Keratinocyte (primary cell): ENCODE results near the gene TNFSF9. TPM values are rescaled to one million over a fixed set of nuclear protein-coding genes. Genes with fewer than 3 reads are reported as not detected.

ENCODE experiments used
- DNase-seq: peaks from one replicate; pipeline ENCODE4 v3.0.0-alpha.2; 2011; ENCODE audit warnings: low read depth, missing footprints, low spot score
- FAIRE-seq: peaks from 2 replicates; lab custom pipeline; 2011; peaks lifted over from hg19 to GRCh38; lab: Jason Lieb, UNC
- H2AFZ ChIP-seq: 2 replicates; pipeline ENCODE4 v1.6.0; 2012; ENCODE audit warnings: low read length, control low read depth, inconsistent platforms; ENCODE audit not compliant: control insufficient read depth
- H3K27ac ChIP-seq: 2 replicates; pipeline ENCODE4 v1.5.1; 2011; ENCODE audit warnings: low read length; ENCODE audit not compliant: control insufficient read depth, insufficient read depth
- H3K27me3 ChIP-seq: 3 replicates; pipeline ENCODE4 v1.6.0; 2011; ENCODE audit warnings: low read length; ENCODE audit not compliant: control insufficient read depth, insufficient read depth; ENCODE audit errors: extremely low read depth
- H3K36me3 ChIP-seq, 2 experiments: 2 replicates in 1 of 2; 3 replicates in 1 of 2; pipeline ENCODE4 v1.5.1; 2011; ENCODE audit warnings: low read length in 2 of 2, mild to moderate bottlenecking in 1 of 2; ENCODE audit not compliant: control insufficient read depth in 2 of 2, insufficient read depth in 2 of 2; ENCODE audit errors: extremely low read depth in 1 of 2
- H3K4me1 ChIP-seq: 3 replicates; pipeline ENCODE4 v1.5.1; 2011; ENCODE audit warnings: low read length; ENCODE audit not compliant: control insufficient read depth, insufficient read depth; ENCODE audit errors: extremely low read depth
- H3K4me2 ChIP-seq: 3 replicates; pipeline ENCODE4 v1.6.0; 2011; ENCODE audit warnings: low read depth, low read length; ENCODE audit not compliant: control insufficient read depth, insufficient read depth; ENCODE audit errors: extremely low read depth
- H3K4me3 ChIP-seq, 3 experiments: fragments of 200-600 bp in 1 of 3; sonication (generic) in 1 of 3; 2 replicates in 2 of 3; 3 replicates in 1 of 3; pipeline ENCODE4 v1.5.1; 2011 to 2016; ENCODE audit warnings: low read length in 3 of 3, mild to moderate bottlenecking in 3 of 3, control low read depth in 2 of 3, inconsistent platforms in 1 of 3, low read depth in 1 of 3, mixed read lengths in 1 of 3, mixed run types in 1 of 3, moderate library complexity in 1 of 3; ENCODE audit not compliant: control insufficient read depth in 2 of 3, insufficient read depth in 2 of 3; ENCODE audit errors: extremely low read depth in 1 of 3
- H3K79me2 ChIP-seq: 2 replicates; pipeline ENCODE4 v1.6.0; 2012; ENCODE audit warnings: low read length; ENCODE audit not compliant: control insufficient read depth, insufficient read depth
- H3K9ac ChIP-seq: 3 replicates; pipeline ENCODE4 v1.6.0; 2011; ENCODE audit warnings: low read length; ENCODE audit not compliant: control insufficient read depth, insufficient read depth; ENCODE audit errors: extremely low read depth
- H3K9me1 ChIP-seq: 3 replicates; pipeline ENCODE4 v1.6.0; 2011; ENCODE audit warnings: low read length; ENCODE audit not compliant: control insufficient read depth, insufficient read depth; ENCODE audit errors: extremely low read depth
- H3K9me3 ChIP-seq: 2 replicates; pipeline ENCODE4 v1.5.1; 2012; ENCODE audit warnings: low read depth, low read length; ENCODE audit not compliant: control insufficient read depth
- H4K20me1 ChIP-seq: 3 replicates; pipeline ENCODE4 v1.6.0; 2011; ENCODE audit warnings: low read length; ENCODE audit not compliant: control insufficient read depth, insufficient read depth; ENCODE audit errors: extremely low read depth
- CTCF ChIP-seq, 3 experiments: IDR thresholded peaks in 1 of 3; conservative IDR thresholded peaks in 1 of 3; optimal IDR thresholded peaks in 1 of 3; 2 replicates in 2 of 3; 3 replicates in 1 of 3; pipeline versions ENCODE3 to v1.5.1; 2011; ENCODE audit warnings: low read length in 3 of 3, mild to moderate bottlenecking in 3 of 3, moderate library complexity in 2 of 3, control low read depth in 1 of 3, inconsistent platforms in 1 of 3; ENCODE audit not compliant: insufficient read depth in 2 of 3; ENCODE audit errors: extremely low read depth in 1 of 3
- EZH2 ChIP-seq: IDR thresholded peaks from one replicate; pipeline ENCODE4 v1.6.1; 2012; ENCODE audit warnings: inconsistent platforms, mild to moderate bottlenecking, low read length, moderate library complexity
- dilution Hi-C: fragments of 300-500 bp; cut with MboI; formaldehyde crosslinking; loops from one replicate; pipeline ENCODE4 v1.7.0; 2020; ENCODE audit warnings: low sequenced_read_pairs; ENCODE audit not compliant: extremely low pct_ligation_motif_present
- polyA plus RNA-seq, 5 experiments: library from polyadenylated mRNA; depleted of rRNA in 3 of 5; stranded (reverse) in 3 of 5; stranded (forward) in 1 of 5; unstranded in 1 of 5; fragments of >200 nt; gene quantifications; 1 replicate in 1 of 5; 2 replicates in 3 of 5; 3 replicates in 1 of 5; pipeline versions ENCODE4 v1.2.1 to v1.2.3, GENCODE V29; 2011 to 2012; ENCODE audit warnings: missing spikeins in 2 of 5, low read depth in 1 of 5, low replicate concordance in 1 of 5

TNFSF9 gene
- polyA plus RNA-seq, 1 donor (not counting 4 experiments of a cell fraction or from before 2014, with no cell fraction given): 12.3 TPM

- Histone ChIP-seq H3K9ac (no peak overlapping the region), H3K79me2 (no peaks in the 10 kb centered on the region), H3K9me1 (no peaks in the 10 kb centered on the region), H3K4me1 (peaks cover 20% of the 10 kb centered on the region), H2AFZ (no peak overlapping the region), H3K4me3 (no peak overlapping the region), H3K36me3 (no peaks in the 10 kb centered on the region), H3K4me2 (peak overlapping the region; percentile 33), H3K27ac (no peak overlapping the region), H3K9me3 (no peaks in the 10 kb centered on the region), H3K27me3 (no peaks in the 10 kb centered on the region), H4K20me1 (no peaks in the 10 kb centered on the region)
- dilution Hi-C loops: no loop called here
- TF ChIP-seq EZH2: no peak
- no peak for TF ChIP-seq CTCF (optimal IDR thresholded peaks at IDR 0.05 in 1 of 3, IDR thresholded peaks at IDR 0.05 in 1 of 3, conservative IDR thresholded peaks at IDR 0.05 in 1 of 3; ENCODE audit: extremely low read depth in 1 of 3, insufficient read depth in 2 of 3, low read length in 3 of 3)
- DNase-seq: no peak
- FAIRE-seq: no peak
Observed at GRCh38 chr19:6576869-6577475, 46.1 kb downstream of the TNFSF9 start.

GRCh38 chr19:6577476-6578125 lies 46.8 kb downstream of the TNFSF9 start:
- Histone ChIP-seq H3K4me2 (peak overlapping the region; percentile 33), H4K20me1 (no peaks in the 10 kb centered on the region), H3K9ac (no peak overlapping the region), H3K79me2 (no peaks in the 10 kb centered on the region), H3K9me1 (no peaks in the 10 kb centered on the region), H3K4me3 (no peak overlapping the region), H2AFZ (no peak overlapping the region), H3K27ac (no peak overlapping the region), H3K4me1 (peaks cover 20% of the 10 kb centered on the region), H3K36me3 (no peaks in the 10 kb centered on the region), H3K9me3 (no peaks in the 10 kb centered on the region), H3K27me3 (no peaks in the 10 kb centered on the region)
- DNase-seq (peak; percentile 66), FAIRE-seq (peak; percentile 82)
- TF ChIP-seq CTCF (optimal IDR thresholded peaks at IDR 0.05 in 1 of 3, IDR thresholded peaks at IDR 0.05 in 1 of 3, conservative IDR thresholded peaks at IDR 0.05 in 1 of 3; ENCODE audit: extremely low read depth in 1 of 3, insufficient read depth in 2 of 3, low read length in 3 of 3): no peak
- no peak for TF ChIP-seq EZH2
- dilution Hi-C loops: no loop called here
